Ishikawa (cell line): ENCODE data around the gene JPT2.

Source experiments
- CEBPB ChIP-seq: IDR thresholded peaks from 2 replicates; pipeline ENCODE4 v1.6.1; 2012
- CREB1 ChIP-seq: IDR thresholded peaks from 2 replicates; pipeline ENCODE4 v1.6.1; 2012; ENCODE audit warnings: low read depth
- EGR1 ChIP-seq: IDR thresholded peaks from 2 replicates; pipeline ENCODE4 v1.6.1; 2012
- EP300 ChIP-seq: IDR thresholded peaks from 2 replicates; pipeline ENCODE4 v1.6.1; 2012; ENCODE audit warnings: borderline replicate concordance
- FOXM1 ChIP-seq: IDR thresholded peaks from 2 replicates; pipeline ENCODE4 v1.6.1; 2012; ENCODE audit warnings: low read depth, borderline replicate concordance
- MAX ChIP-seq: IDR thresholded peaks from 2 replicates; pipeline ENCODE4 v1.6.1; 2012
- NFIC ChIP-seq: IDR thresholded peaks from 2 replicates; pipeline ENCODE4 v1.6.1; 2012
- RAD21 ChIP-seq: IDR thresholded peaks from 2 replicates; pipeline ENCODE4 v1.6.1; 2012; ENCODE audit warnings: low read depth
- REST ChIP-seq: IDR thresholded peaks from 2 replicates; pipeline ENCODE4 v1.6.1; 2012; ENCODE audit warnings: low read depth, mild to moderate bottlenecking
- TAF1 ChIP-seq: IDR thresholded peaks from 2 replicates; pipeline ENCODE4 v1.6.1; 2012; ENCODE audit warnings: low read depth, mild to moderate bottlenecking
- TCF12 ChIP-seq: IDR thresholded peaks from 2 replicates; pipeline ENCODE4 v1.6.1; 2012; ENCODE audit warnings: low read depth
- TEAD4 ChIP-seq: IDR thresholded peaks from 2 replicates; pipeline ENCODE4 v1.6.1; 2012
- USF1 ChIP-seq: IDR thresholded peaks from 2 replicates; pipeline ENCODE4 v1.6.1; 2012
- YY1 ChIP-seq: IDR thresholded peaks from 2 replicates; pipeline ENCODE4 v1.6.1; 2012; ENCODE audit warnings: low read depth
- ZBTB7A ChIP-seq: IDR thresholded peaks from 2 replicates; pipeline ENCODE4 v1.6.1; 2012; ENCODE audit warnings: low read depth

Gene JPT2

GRCh38 chr16:1710811-1711507, 32.9 kb downstream of the JPT2 start:
- TF ChIP-seq USF1, result no peak
- no peak for TF ChIP-seq TCF12
- no peak for TF ChIP-seq ZBTB7A
- no peak for TF ChIP-seq EGR1
- TF ChIP-seq RAD21, result no peak
- TF ChIP-seq FOXM1, result no peak
- TF ChIP-seq NFIC, result no peak
- TF ChIP-seq CREB1, result no peak

GRCh38 chr16:1712791-1713261, 34.7 kb downstream of the JPT2 start:
- no peak for TF ChIP-seq EP300
- no peak for TF ChIP-seq MAX
- no peak for TF ChIP-seq FOXM1
- no peak for TF ChIP-seq CEBPB
- no peak for TF ChIP-seq USF1
- no peak for TF ChIP-seq TCF12
- TF ChIP-seq NFIC, result no peak
- no peak for TF ChIP-seq RAD21
- TF ChIP-seq CREB1, result no peak
- no peak for TF ChIP-seq TEAD4
- no peak for TF ChIP-seq REST
- no peak for TF ChIP-seq ZBTB7A
- TF ChIP-seq EGR1, result no peak
- TF ChIP-seq TAF1, result no peak
- TF ChIP-seq YY1, result no peak

- no peak for TF ChIP-seq MAX
- no peak for TF ChIP-seq REST
- no peak for TF ChIP-seq EGR1
- no peak for TF ChIP-seq EP300
- TF ChIP-seq TAF1, result no peak
- no peak for TF ChIP-seq YY1
- TF ChIP-seq USF1, result no peak
Observed at GRCh38 chr16:1713331-1713730, 35.3 kb downstream of the JPT2 start.

- TF ChIP-seq YY1 (no peak), CREB1 (no peak), USF1 (no peak), TEAD4 (no peak), ZBTB7A (no peak), EP300 (no peak), MAX (no peak), RAD21 (no peak), EGR1 (no peak), TAF1 (no peak), REST (no peak), CEBPB (no peak), FOXM1 (no peak), NFIC (no peak), TCF12 (no peak)
Observed at GRCh38 chr16:1713933-1714332, 35.9 kb downstream of the JPT2 start.
